Smooth muscle cell of bladder (primary cell): Measurements from ENCODE around the gene ANKFY1. TPM values are rescaled to one million over a fixed set of nuclear protein-coding genes. Genes with fewer than 3 reads are reported as not detected.

Experiments
- total RNA-seq: library from RNA; depleted of rRNA; stranded (reverse); fragments of >200 nt; gene quantifications from 2 replicates; pipeline ENCODE4 v1.2.3, GENCODE V29; 2014

Gene ANKFY1, protein sequence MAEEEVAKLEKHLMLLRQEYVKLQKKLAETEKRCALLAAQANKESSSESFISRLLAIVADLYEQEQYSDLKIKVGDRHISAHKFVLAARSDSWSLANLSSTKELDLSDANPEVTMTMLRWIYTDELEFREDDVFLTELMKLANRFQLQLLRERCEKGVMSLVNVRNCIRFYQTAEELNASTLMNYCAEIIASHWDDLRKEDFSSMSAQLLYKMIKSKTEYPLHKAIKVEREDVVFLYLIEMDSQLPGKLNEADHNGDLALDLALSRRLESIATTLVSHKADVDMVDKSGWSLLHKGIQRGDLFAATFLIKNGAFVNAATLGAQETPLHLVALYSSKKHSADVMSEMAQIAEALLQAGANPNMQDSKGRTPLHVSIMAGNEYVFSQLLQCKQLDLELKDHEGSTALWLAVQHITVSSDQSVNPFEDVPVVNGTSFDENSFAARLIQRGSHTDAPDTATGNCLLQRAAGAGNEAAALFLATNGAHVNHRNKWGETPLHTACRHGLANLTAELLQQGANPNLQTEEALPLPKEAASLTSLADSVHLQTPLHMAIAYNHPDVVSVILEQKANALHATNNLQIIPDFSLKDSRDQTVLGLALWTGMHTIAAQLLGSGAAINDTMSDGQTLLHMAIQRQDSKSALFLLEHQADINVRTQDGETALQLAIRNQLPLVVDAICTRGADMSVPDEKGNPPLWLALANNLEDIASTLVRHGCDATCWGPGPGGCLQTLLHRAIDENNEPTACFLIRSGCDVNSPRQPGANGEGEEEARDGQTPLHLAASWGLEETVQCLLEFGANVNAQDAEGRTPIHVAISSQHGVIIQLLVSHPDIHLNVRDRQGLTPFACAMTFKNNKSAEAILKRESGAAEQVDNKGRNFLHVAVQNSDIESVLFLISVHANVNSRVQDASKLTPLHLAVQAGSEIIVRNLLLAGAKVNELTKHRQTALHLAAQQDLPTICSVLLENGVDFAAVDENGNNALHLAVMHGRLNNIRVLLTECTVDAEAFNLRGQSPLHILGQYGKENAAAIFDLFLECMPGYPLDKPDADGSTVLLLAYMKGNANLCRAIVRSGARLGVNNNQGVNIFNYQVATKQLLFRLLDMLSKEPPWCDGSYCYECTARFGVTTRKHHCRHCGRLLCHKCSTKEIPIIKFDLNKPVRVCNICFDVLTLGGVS
- total RNA-seq: 29.2 and 32.6 TPM in 2 replicates

DNA sequence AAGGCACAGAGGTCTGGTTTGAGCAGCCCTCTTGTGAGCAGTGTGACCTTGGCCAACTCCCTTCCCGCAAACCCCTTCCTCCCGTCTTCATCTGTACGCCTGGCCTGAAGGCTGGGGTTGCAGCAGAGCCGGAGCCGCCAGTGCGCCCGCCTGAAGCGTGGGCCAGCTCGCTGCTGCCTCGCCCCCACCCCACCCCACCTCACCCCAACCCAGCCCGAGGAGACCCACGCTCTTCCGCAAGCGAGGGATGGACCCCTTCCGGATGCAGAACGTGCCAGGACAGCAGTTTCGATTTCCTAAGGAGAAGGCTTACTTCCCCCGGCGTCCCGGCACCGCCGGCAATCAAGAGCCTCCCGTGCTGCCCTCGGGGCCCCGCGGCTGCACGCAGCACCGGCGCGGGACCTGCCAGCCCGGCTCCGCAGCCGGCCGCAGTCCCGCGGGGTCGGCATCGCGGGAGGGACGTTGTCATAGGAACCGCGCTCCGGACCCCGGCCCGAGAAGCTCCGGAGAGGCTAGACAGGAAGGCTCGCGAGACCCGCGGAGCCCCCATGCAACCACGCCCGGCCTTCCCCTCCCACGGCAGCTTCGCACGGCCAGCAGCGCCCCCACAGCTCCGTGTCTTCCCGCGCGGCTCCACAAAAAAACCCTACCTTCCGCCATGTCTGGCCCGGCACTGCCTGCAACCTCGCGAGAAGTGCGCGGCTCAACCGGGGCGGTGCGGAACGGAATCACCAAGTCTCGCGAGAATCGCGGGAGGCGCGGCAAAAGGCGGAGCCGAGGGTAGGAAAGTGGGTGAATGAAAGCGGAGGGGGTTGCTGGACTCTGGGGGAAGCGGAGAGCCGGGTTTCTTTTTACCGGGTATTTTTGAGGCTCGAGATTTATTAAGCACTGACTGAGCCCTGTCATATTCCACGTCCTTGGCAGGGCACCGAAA lies at the start of gene ANKFY1:
Gene ANKFY1, minus strand, starts transcription at position 698 of the 934 bp plus-strand sequence. Its CDS starts 38 bp downstream, at position 660.

Other genes with a start within 250 kb of the ANKFY1 start
- 18.2 and 25.3 TPM in 2 replicates for gene ZZEF1, start 120.9 kb downstream of the ANKFY1 start, total RNA-seq
- gene CYB5D2, start 120.8 kb downstream of the ANKFY1 start, total RNA-seq: 35.0 and 47.6 TPM in 2 replicates
- 17.9 and 19.3 TPM in 2 replicates for gene UBE2G1, start 102.7 kb upstream of the ANKFY1 start, total RNA-seq
- under 0.01 and 0.09 TPM in 2 replicates for gene SPNS3, start 170.0 kb upstream of the ANKFY1 start, total RNA-seq
- gene SPNS2, start 234.9 kb upstream of the ANKFY1 start, total RNA-seq: 3.7 and 5.3 TPM in 2 replicates